COLO829 (cell line): ENCODE measurements around the gene VRTN.

Experiments
- DNase-seq: peaks from one replicate; pipeline ENCODE4 v3.0.0; 2012; ENCODE audit warnings: low spot score

VRTN gene

GRCh38 chr14:74395094-74395493 lies 46.8 kb downstream of the VRTN start:
- no peak for DNase-seq

GRCh38 chr14:74400031-74400685 lies 51.9 kb downstream of the VRTN start:
- DNase-seq: no peak

- no peak for DNase-seq
These were observed 52.7 kb downstream of the VRTN start for GRCh38 chr14:74400919-74401503.

GRCh38 chr14:74401504-74402241 lies 53.4 kb downstream of the VRTN start:
- DNase-seq: no peak

- no peak for DNase-seq
These were observed 54.4 kb downstream of the VRTN start for GRCh38 chr14:74402401-74403251.

- no peak for DNase-seq
These were observed 55.5 kb downstream of the VRTN start for GRCh38 chr14:74403619-74404417.

GRCh38 chr14:74404435-74404834 lies 56.2 kb downstream of the VRTN start:
- DNase-seq: no peak

- no peak for DNase-seq
These were observed 57.4 kb downstream of the VRTN start for GRCh38 chr14:74405663-74406062.

- no peak for DNase-seq
These were observed 58.9 kb downstream of the VRTN start for GRCh38 chr14:74407021-74407800.

GRCh38 chr14:74407801-74408154 lies 59.5 kb downstream of the VRTN start:
- no peak for DNase-seq

GRCh38 chr14:74408870-74409269 lies 60.6 kb downstream of the VRTN start:
- DNase-seq: no peak

GRCh38 chr14:74409441-74409840 lies 61.2 kb downstream of the VRTN start:
- DNase-seq: no peak
